Body of pancreas (tissue), 4 donors: Measurements from ENCODE around the gene ZNF688. TPM values are rescaled to one million over a fixed set of nuclear protein-coding genes. Genes with fewer than 3 reads are reported as not detected.
A peak's percentile ranks its signal among the peaks of the same experiment; 100 is the strongest.

ENCODE experiments used
- ATAC-seq: fragments of 150-250 bp; one replicate; pipeline ENCODE4 v1.9.1; 2016
- DNase-seq, 4 donors: peaks; one replicate each; pipeline ENCODE4 v3.0.0-alpha.2; 2019
- H3K27ac ChIP-seq, 4 donors: fragments of 200-600 bp; sonication (generic); 1 replicate in 3 of 4; 2 replicates in 1 of 4; pipeline versions ENCODE4 v1.5.1 to v1.6.1; 2016 to 2019; ENCODE audit warnings: mild to moderate bottlenecking in 1 of 4, mixed read lengths in 1 of 4, moderate library complexity in 1 of 4
- H3K27me3 ChIP-seq, 2 donors: fragments of 200-600 bp; sonication (generic); one replicate each; pipeline ENCODE4 v1.6.0; 2016; ENCODE audit warnings: mild to moderate bottlenecking in 1 of 2
- H3K36me3 ChIP-seq, 2 donors: fragments of 200-600 bp; sonication (generic); replicated peaks in 1 of 2; 2 replicates each; pipeline ENCODE4 v1.5.1; 2016; ENCODE audit warnings: low read depth in 2 of 2; ENCODE audit not compliant: insufficient read depth in 1 of 2
- H3K4me1 ChIP-seq: fragments of 200-600 bp; sonication (generic); one replicate; pipeline ENCODE4 v1.6.0; 2016
- H3K4me3 ChIP-seq, 2 donors: fragments of 200-600 bp; sonication (generic); 1 replicate in 1 of 2; 2 replicates in 1 of 2; pipeline ENCODE4 v1.5.1; 2016 to 2019
- H3K9me3 ChIP-seq, 3 donors: fragments of 200-600 bp; sonication (generic); 1 replicate in 2 of 3; 2 replicates in 1 of 3; pipeline ENCODE4 v1.5.1; 2016
- CTCF ChIP-seq, 7 experiments: fragments of 450-650 bp in 4 of 7; fragments of 200-600 bp in 3 of 7; sonication (generic) in 3 of 7; IDR thresholded peaks; one replicate each; pipeline ENCODE4 v1.5.1; 2016 to 2019; ENCODE audit warnings: antibody characterized with exemption in 7 of 7
- POLR2A ChIP-seq, 3 donors: fragments of 450-650 bp; IDR thresholded peaks; one replicate each; pipeline ENCODE4 v1.6.1; 2016; ENCODE audit warnings: antibody characterized with exemption in 3 of 3, mild to moderate bottlenecking in 2 of 3
- WGBS, 2 donors: methylation state at CpG; one replicate each; pipeline ENCODE4 v1.1.5; 2017; 5-methylcytosine and 5-hydroxymethylcytosine counted together
- intact Hi-C: fragments of 100-400 bp; cut with DNase I; formaldehyde crosslinking; loops from one replicate; pipeline ENCODE4 v1.15.1; 2023
- total RNA-seq, 2 donors: library from RNA; depleted of rRNA; stranded (reverse); fragments of >200 nt; gene quantifications; one replicate each; pipeline ENCODE4 v1.1.0, GENCODE V29; 2016

The ZNF688 gene
- total RNA-seq, 2 donors from 2014 or later = 19.2 to 27.4 TPM

- Histone ChIP-seq H3K4me3 (no peak overlapping the region), H3K27ac (no peak overlapping the region), H3K27me3 (no peaks in the 10 kb centered on the region), H3K9me3 (no peaks in the 10 kb centered on the region), H3K4me1 (peaks cover 14% of the 10 kb centered on the region), H3K36me3 (no peaks in the 10 kb centered on the region)
- 66 to 67% methylated on average over 7 of the region's 7 CpGs for WGBS, 2 donors
- DNase-seq (no peak), ATAC-seq (no peak)
- TF ChIP-seq CTCF (IDR thresholded peaks at IDR 0.05) = no peak
- intact Hi-C loops = no loop called here
Measured at GRCh38 chr16:30565526-30565925, 6.0 kb downstream of the ZNF688 start.

- DNase-seq (no peak), ATAC-seq (no peak)
- no peaks in the 10 kb centered on the region for H3K27me3 ChIP-seq
- H3K4me3 ChIP-seq = no peak overlapping the region
- H3K36me3 ChIP-seq = no peaks in the 10 kb centered on the region
- TF ChIP-seq CTCF (IDR thresholded peaks at IDR 0.05) = no peak
- no peak for TF ChIP-seq POLR2A (IDR thresholded peaks at IDR 0.05)
- H3K4me1 ChIP-seq = peaks cover 16% of the 10 kb centered on the region
- intact Hi-C loops = no loop called here
- no peaks in the 10 kb centered on the region for H3K9me3 ChIP-seq
- no peak overlapping the region for H3K27ac ChIP-seq
- 75 to 79% methylated on average over 10 to 14 of the region's 14 CpGs for WGBS, 2 donors
Measured at GRCh38 chr16:30562021-30562420, 9.5 kb downstream of the ZNF688 start.

GRCh38 chr16:30561089-30561816 is 10.3 kb downstream of the ZNF688 start:
- H3K36me3 ChIP-seq = no peaks in the 10 kb centered on the region
- peak overlapping the region in 2 of 4 donors; percentile 56 to 61 for H3K27ac ChIP-seq
- peak overlapping the region in 1 of 2 donors; percentile 11 for H3K4me3 ChIP-seq
- peaks cover 24% of the 10 kb centered on the region for H3K4me1 ChIP-seq
- no peak for TF ChIP-seq CTCF (IDR thresholded peaks at IDR 0.05)
- peak in 1 of 3 donors; percentile 18 for TF ChIP-seq POLR2A (IDR thresholded peaks at IDR 0.05)
- no peak for ATAC-seq
- intact Hi-C loops = no loop called here
- H3K27me3 ChIP-seq = no peaks in the 10 kb centered on the region
- DNase-seq = peak in 3 of 4 donors; percentile 20 to 36 (median 30)
- no peaks in the 10 kb centered on the region for H3K9me3 ChIP-seq
- WGBS, 2 donors = 17 to 35% methylated on average over 13 to 44 of the region's 46 CpGs

DNA sequence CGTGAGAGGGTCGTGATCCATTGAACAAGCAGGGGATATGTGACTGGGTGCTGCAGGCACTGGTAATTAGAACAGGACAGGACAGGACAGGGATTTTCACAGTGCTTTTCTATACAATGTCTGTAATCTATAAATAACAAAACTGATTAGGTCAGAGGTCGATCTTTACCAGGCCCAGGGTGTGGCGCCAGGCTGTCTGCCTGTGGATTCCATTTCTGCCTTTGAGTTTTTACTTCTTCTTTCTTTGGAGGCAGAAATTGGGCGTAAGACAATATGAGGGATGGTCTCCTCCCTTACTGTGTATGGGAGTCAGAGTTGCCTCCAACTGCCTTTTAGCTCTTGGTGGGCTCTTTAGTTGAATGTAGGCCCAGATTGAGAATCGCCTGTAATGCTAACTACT is 11.8 kb downstream of the ZNF688 start:
- TF ChIP-seq CTCF (IDR thresholded peaks at IDR 0.05) = no peak
- no peak for TF ChIP-seq POLR2A (IDR thresholded peaks at IDR 0.05)
- no peak overlapping the region for H3K27ac ChIP-seq
- ATAC-seq = no peak
- no peaks in the 10 kb centered on the region for H3K9me3 ChIP-seq
- peaks cover 0 to 2% of the 10 kb centered on the region in 2 donors for H3K36me3 ChIP-seq
- no peak for DNase-seq
- intact Hi-C loops = no loop called here
- 85 to 94% methylated on average over 6 of the region's 6 CpGs for WGBS, 2 donors
- H3K27me3 ChIP-seq = no peaks in the 10 kb centered on the region
- no peak overlapping the region for H3K4me3 ChIP-seq
- H3K4me1 ChIP-seq = peaks cover 29% of the 10 kb centered on the region
